Dermis microvascular lymphatic vessel endothelial cell (primary cell): ENCODE data around the gene PI4K2A. TPM values are rescaled to one million over a fixed set of nuclear protein-coding genes. Genes with fewer than 3 reads are reported as not detected.
A peak's percentile ranks its signal among the peaks of the same experiment; 100 is the strongest.

ENCODE experiments used
- DNase-seq, 2 donors: peaks; one replicate each; pipeline versions ENCODE4 v3.0.0 to v3.0.0-alpha.2; 2010; ENCODE audit warnings: low read depth in 2 of 2
- total RNA-seq: library from RNA; depleted of rRNA; stranded (reverse); fragments of >200 nt; gene quantifications from 2 replicates; pipeline ENCODE4 v1.2.1, GENCODE V29; 2014

PI4K2A gene
- total RNA-seq: 10.5 and 15.2 TPM in 2 replicates

DNA sequence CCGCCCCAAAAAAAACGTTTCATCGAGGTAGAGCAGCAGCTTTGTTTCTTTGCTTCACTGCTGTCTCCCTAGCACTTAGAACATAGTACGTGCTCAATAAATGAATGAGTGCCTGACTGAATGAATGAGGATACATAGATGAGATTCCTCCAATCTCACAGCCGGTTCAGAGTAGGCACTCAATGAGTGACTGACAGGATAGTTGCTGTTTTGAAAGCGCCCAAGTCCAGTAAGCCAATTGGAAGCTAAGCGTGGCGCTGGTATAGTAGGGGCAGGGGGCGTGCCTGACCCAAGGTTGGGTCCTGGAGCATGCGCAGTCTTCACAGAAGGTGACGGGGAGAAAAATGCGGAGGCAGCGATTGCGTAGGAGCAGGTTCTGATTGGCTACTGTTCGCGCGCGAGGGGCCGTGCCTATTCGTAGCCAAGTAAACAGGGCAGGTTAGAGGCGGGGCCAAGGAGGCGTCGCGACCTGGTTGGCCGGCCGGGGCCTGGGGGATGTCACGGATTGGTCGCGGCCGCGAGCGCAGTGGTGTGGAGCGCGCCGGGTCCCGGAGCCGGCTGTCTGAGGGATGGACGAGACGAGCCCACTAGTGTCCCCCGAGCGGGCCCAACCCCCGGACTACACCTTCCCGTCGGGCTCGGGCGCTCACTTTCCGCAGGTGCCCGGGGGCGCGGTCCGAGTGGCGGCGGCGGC lies at the start of gene PI4K2A:
Gene PI4K2A (plus strand): TSS at position 498 of the 694 bp plus-strand sequence. CDS start 72 bp downstream, at position 570.
- DNase-seq: peak; percentile 99 to 100

DNA sequence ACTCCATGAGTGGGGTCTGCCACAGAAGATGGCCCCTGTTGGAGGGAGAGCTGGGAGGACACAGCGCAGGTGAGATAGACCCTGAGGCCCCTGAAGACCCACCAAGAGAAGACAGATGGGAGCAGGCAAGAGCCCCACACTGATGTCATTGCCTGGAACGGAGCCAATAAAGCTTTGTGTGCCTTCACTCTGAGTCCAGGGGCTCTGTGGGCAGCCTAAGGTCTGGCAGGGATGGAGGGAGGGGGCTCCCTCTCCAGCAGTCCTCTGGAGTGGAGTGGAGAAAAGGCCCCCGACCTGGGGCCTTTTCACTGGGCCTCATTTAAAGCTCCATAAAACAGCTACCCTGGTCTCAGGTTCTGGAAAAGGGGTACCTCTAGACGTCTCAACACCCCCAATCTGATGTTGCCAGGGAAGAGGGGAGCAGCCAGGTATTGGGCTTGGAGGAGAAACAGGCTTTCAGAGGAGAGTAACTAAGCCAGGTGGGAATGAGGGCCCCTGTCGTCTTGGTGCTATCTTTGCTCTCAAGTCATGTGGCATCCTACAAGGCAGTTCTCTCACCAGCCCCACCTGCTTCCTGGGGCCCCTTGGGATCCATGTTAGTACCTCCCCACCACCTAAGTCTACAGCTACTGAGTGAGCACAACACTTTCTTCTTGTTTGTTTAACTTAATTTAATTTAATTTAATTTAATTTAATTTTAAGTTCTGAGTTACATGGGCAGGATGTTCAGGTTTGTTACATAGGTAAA lies 49.5 kb upstream of the PI4K2A start:
- DNase-seq: no peak

DNA sequence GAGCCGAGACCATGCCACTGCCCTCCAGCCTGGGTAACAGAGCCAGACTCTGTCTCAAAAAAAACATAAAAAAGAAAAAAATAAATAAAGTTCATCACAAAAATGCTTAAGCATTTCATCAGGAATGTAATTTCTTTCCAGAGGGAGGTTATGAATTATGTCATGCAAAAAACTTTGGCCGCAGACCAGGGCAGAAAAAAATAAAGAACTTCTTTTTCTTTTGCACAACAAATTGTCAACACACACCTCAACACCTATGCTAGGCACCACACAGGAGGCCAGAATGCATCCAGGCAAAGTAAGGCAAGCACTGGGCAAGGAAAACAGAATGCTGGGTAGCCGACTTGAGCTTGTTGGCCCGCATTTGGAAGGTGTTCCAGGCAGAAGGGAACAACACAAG lies 47.0 kb upstream of the PI4K2A start:
- no peak for DNase-seq

DNA sequence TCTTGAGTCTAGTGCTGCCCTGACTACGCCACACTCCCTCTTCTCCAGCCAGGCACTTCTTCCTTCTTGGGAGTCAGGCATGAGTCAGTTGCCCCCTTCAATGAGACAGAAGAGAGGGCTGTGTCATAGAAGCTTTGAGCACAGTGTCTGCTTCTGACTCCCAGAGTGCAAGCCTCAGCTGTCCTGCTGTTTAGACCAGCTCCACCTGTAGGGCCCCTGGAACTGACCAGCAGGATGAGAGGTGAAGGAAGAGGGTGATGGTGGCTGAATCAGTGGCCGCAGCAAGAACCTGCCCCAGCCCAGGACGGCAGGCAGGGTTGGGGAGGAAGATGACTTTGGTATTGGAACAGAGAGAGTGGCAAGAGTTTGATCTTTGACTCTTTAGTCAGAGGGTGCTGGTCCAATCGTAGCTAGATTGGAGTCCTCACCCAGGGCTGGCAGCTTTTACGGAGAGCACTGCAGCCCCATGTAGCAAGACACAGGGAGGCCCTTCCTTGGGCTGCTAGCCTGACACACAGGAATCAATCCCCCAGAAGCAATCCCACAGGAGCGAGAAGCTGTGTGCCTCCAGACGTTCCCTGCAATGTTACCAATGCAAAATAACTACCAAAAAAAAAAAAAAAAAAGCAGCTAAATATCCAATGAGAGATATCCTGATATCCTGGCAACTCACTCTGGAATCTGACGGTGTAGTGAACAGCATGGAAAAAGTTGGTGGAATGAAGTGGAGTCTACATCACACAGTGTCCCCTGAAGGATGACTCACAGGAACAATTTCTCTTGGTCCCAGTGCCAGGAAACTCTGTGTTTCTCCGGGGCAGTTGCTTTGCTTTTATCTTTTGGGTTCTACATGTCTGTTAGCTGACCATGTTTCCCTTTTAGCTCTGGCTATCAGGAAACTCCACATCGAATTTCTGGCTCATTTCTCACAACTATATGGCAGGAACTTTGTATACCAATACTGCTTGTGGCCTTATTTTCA lies 44.1 kb upstream of the PI4K2A start:
- peak; percentile 99 to 100 for DNase-seq

DNA sequence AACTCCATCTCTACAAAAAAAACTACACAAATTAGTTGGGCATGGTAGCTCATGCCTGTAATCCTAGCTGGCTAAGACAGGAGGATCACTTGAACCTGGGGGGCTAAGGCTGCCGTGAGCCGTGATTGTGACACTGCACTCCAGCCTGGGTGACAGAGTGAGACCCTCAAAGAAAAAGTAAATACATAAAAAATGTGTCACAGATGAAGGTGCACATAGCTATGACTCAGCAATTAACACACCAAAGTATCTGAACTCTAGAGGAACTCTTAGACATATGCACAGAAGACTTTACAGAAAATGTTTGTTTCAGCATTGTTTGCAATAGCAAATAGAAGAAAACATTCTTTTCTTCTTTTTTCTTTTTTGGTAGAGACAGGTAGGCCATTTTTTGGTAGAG lies 42.7 kb upstream of the PI4K2A start:
- DNase-seq: peak in 1 of 2 donors; percentile 13

DNA sequence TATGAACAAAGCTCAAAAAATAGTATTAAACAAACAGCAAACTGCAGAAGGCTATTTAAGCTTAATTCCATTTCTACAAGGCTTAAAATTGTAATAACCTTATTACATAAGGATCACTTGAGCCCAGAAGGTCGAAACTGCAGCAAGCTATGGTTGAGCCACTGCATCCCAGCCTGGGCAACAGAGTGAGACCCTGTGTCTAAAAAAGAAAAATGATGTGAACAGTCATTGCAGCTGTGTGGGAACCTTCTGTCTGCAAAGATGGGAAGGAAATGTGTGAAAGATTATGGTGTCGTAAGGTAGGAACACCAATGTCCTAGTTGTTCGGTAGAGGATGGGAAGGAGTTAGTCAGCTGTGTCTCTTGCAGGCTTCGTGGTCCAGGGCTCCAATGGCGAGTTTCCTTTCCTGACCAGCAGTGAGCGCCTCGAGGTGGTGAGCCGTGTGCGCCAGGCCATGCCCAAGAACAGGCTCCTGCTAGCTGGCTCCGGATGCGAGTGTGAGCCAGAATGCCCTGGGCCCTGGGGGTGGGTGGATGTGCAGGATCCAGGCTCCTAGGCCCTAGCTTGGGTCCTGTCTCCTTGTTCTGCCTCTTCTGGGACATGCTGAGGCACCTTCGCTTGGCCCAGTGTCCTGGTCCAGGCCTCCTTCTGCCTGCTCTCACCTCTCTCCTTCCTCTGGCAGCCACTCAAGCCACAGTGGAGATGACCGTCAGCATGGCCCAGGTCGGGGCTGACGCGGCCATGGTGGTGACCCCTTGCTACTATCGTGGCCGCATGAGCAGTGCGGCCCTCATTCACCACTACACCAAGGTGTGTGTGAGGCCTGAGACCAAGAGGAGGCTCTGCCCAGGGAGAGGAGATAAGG lies 41.8 kb upstream of the PI4K2A start:
- DNase-seq: no peak

DNA sequence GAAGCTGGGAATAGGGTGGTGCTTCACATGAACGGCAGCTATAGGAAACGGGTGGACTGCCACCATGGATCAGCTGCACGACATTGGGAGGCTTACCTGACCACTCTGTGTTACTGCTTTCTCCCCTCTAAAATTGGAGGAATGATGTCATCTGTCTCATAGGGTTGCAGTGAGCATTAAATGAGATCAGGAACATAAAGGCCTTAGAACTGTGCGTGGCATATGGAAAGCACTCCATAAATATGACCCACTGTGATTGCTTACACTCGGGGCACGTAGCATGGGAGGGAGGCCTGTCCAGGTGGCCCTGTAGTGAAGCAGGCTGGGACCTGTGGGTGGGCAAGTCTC lies 41.2 kb upstream of the PI4K2A start:
- no peak for DNase-seq

DNA sequence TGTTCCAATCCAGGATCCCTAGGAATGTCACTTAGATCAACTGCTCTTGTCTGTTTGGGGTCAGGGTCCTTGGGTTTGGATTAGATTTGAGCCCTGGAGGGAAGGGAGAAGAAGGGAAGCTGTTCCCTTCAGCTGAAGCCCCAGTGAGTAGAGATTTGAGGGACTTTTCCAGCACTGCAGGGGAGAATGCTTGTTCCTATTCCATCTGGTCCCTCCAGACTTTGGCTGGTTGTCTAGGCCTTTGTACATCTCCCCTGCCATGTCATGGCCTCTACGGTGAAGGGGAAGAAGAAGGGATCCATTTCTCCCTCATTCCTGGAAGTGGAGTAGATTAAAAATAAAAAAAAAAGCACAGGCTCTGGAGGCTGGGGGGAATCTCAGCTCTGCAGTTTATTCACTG lies 39.9 kb upstream of the PI4K2A start:
- DNase-seq: no peak

DNA sequence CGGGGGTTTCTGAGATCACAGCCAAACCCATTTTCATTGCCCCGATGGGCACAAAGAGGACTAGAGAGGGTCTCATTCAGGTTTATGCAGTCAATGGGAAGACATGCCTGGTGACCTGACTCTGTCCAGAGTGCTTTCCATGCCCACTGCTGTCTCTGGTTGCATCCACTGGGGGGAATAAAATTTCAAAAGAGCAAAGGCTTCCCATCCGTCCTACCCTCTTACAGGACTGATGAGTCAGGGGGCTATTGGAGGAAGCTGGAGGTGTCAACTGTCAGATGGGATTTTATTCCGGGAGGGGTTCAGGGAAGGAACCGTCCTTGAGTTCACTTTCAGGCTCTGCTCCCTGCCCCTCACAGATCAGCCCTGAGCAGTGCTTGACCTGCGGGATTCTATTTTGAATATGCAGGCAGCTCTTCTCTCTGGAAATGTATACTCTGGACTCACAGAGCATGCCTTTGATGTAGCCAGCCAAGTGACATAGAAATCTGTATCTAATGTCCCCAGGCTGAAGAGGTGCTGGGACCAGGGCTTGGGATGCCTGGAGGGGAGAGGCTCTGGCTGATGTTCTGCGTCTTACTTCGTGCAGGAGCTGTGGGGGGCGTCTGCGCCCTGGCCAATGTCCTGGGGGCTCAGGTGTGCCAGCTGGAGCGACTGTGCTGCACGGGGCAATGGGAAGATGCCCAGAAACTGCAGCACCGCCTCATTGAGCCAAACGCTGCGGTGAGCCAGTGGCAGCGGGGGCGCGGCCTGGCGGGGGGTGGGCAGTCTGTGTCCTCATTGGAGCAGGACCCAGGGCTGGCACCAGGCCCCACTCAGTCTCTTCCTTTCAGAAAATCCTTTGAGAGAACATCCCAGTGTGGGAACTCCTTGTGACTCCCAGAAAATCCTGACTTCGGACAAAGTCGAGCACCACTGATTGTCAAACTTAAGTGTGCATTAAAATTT lies 38.9 kb upstream of the PI4K2A start:
- no peak for DNase-seq

DNA sequence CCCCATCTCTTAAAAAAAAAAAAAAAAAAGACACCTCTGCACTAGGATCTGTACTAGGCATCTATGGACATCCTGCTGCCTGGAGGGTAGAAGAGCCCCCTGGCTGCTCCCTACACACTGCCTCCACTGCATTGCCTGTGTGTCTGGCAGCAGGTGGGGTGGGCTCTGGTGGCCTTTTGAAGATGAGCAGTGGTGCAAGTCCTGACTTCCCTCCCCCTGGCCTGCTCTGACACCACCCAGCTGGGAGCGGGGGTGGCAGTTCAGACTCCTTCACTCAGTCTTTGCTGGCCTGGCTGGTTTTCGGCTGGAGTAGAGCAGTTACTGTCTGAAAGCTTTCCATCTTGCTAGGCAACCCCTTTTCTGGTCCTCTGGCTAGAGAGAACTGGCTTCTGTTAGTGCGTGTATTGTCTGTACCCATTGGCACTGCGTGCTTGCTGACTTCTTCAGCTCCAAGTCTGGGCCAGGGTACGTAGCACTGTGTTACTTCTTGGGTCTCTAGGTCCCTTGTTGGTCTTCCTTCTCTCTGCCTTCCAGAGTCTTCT lies 33.3 kb upstream of the PI4K2A start:
- DNase-seq: no peak

DNA sequence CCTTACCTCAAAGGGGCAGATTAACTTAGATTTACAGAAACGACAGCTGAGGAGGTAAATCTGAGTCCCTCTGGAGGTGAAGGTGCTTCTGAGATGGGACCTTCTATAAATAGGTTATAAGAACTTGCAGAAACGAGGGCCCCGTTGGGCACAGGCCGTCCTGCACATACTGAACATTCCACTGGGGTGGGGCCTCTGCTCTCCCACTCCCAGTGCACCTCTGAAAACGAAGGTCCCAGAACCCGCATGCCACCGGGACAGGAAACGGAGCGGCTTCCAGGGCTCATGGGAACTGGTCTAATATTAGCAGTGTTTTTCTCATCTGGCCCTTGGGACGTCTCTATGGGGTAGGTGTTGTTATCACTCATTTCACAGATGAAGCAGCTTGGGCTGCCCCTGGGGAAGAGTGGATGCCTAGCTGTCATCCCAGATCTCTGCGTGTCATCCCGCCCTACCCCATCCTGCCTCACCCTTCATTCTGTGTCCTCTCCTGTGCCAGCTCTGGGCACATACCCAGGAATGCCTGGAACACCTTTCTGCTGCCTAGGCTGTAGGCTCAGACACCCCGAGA lies 31.4 kb upstream of the PI4K2A start:
- DNase-seq: no peak

DNA sequence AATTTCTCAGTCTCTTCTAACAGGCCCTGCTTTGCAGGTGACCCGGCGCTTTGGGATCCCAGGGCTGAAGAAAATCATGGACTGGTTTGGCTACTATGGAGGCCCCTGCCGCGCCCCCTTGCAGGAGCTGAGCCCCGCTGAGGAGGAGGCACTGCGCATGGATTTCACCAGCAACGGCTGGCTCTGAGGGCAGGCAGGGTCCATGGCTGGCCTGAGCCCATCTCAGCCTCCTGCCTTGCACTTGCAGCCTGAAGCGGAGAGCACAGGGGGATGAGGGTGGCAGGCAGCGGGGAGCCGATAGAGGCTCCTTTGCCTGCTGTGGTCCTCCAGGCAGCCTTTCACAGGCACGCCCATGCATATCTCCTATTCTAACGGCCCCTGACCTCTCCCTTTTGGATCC lies 29.0 kb upstream of the PI4K2A start:
- no peak for DNase-seq

DNA sequence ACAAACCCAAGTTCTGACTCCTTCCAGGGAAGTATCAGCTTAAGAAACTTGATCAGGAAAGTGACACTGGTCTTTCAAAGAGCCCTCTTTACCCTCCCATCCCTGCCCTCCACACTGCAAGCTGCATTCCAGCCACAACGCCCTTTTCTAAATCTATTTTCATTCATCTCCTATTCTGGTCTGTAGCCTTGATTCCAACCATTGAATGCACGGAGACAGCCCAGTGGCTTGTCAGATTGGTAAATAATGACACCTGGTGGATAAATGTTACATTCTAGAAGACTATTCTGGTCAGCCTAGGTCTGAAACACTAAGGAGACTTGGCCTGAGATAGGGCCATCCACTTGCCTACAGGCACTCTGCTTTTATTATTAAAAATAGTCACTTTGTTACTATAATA lies 28.1 kb upstream of the PI4K2A start:
- peak; percentile 62 to 74 for DNase-seq

DNA sequence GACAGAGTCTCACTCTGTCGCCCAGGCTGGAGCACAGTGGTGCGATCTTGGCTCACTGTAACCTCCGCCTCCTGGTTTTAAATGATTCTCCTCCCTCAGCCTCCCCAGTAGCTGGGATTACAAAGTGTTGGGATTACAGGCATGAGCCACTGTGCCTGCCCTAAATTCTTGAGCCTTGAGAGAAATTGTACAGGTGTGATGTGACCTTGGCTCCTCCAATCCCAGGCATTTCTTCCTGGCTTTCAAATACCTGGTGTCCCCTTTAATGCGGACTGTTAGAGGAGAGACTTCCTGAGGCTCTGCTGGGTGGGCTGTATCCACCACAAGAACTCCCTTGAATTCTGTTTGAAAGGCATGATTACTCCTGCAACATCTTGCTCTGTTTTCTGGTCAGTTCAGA lies 22.2 kb upstream of the PI4K2A start:
- no peak for DNase-seq

DNA sequence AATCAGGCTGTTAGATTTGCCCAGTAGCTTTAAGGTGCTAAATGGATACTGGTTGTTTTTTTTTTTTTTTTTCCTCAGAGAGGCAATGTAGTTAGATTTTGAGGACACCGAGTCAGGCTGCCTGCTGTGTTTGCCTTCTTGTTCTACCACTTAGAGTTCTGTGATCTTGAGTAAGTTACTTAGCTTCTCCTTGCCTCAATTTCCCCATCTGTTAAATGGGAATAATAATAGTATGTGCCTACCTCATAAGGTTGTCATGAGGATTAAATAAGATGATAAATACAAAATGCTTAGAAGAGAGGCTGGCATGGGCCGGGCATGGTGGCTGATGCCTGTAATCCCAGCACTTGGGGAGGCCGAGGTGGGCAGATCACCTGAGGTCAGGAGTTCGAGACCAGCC lies 21.7 kb upstream of the PI4K2A start:
- no peak for DNase-seq

DNA sequence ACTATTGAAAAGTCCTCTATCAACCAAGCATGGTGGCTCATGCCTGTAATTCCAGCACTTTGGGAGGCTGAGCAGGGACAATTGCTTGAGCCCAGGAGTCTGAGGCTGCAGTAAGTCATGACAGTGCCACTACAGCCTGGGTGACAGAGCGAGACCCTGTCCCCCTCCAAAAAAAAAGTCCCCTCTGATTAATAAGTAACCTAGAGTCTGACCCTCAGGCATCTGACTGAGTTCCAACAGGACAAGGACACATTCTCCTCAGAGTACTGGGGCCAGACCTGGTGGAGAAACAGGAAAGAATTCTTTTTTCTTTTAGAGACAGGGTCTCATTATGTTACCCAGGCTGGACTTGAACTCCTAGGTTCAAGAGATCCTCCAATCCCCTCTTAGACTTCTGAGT lies 17.2 kb upstream of the PI4K2A start:
- DNase-seq: no peak

DNA sequence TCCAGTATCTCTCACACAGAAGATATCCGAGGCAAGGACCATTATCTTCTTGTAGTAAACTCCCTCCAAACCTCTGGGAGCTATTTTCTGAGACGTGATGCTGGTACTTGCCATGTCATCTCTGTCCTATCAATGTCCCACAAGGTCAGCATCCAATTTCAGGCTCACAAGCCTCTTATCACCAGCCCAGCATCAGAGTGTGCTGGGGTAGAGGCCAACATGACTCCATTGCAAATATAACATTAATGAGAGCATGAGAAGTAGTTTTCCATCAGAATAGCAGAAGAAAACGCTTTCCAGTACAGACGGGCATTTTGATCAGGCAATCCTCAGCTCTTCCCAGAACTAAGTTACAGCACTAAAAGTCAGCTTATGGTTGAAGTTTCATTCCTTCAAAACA lies 12.7 kb upstream of the PI4K2A start:
- DNase-seq: no peak

DNA sequence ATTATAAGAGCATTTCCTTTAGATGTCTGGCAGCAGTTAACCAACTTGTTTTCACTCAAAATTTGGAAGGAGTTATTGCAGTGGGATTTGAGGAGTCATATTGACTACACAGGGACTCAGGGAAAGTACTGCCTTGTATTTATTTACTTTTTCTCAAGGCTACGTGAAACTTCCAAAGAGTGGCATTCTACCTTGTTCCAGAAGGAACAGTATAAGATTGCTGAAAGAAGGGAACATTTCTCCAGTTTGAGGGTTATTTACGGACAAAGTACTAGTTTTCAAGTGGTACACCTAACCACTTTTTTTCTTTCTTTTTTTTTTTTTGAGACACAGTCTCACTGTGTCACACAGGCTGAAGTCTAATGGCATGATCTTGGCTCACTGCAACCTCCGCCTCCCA lies 12.2 kb upstream of the PI4K2A start:
- no peak for DNase-seq

DNA sequence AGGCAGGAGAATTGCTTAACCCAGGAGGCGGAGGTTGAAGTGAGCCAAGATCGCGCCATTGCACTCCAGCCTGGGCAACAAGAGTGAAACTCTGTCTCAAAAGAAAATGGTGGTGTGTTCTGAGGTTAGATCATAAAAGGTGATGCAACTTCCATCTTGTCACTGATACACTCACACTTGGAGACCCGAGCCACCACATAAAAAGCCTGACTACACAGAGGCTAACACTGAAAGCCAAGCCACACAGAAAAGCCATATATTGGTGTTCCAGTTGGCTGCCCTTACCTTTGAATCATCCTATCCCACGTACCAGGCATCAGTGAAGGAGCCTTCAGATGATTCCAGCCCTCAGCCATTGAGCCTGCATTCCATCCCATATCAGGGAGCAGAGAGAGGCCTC lies 11.2 kb upstream of the PI4K2A start:
- no peak for DNase-seq
